RWPE2 (cell line): ENCODE data around the gene PCSK4.

ENCODE experiments used
- ATAC-seq: fragments of 200-7000 bp; cut with Tn5 transposase; 3 replicates; pipeline ENCODE4 v1.9.1; 2021; ENCODE audit warnings: low read depth
- DNase-seq: peaks from one replicate; pipeline ENCODE4 v3.0.0-alpha.2; 2020; ENCODE audit warnings: low spot score
- H3K27ac ChIP-seq: fragments of 450-650 bp; 2 replicates; pipeline ENCODE4 v1.5.1; 2017; ENCODE audit warnings: mild to moderate bottlenecking; ENCODE audit not compliant: poor library complexity, severe bottlenecking
- H3K27me3 ChIP-seq: fragments of 250-450 bp; sonication (Bioruptor Pico); 2 replicates; pipeline ENCODE4 v1.5.1; 2021; ENCODE audit warnings: mild to moderate bottlenecking, moderate library complexity; ENCODE audit not compliant: insufficient read depth, poor library complexity, severe bottlenecking
- H3K36me3 ChIP-seq: fragments of 250-450 bp; sonication (Bioruptor Pico); 2 replicates; pipeline ENCODE4 v1.5.1; 2020; ENCODE audit warnings: low read depth, mild to moderate bottlenecking, moderate library complexity
- H3K4me1 ChIP-seq: fragments of 250-450 bp; sonication (Bioruptor Pico); 2 replicates; pipeline ENCODE4 v1.5.1; 2021; ENCODE audit warnings: mild to moderate bottlenecking, moderate library complexity; ENCODE audit not compliant: insufficient read depth, poor library complexity, severe bottlenecking
- H3K4me3 ChIP-seq: fragments of 250-450 bp; sonication (Bioruptor Pico); 2 replicates; pipeline ENCODE4 v1.5.1; 2021; ENCODE audit warnings: mild to moderate bottlenecking, moderate library complexity; ENCODE audit not compliant: severe bottlenecking
- H3K9me3 ChIP-seq: fragments of 250-450 bp; sonication (Bioruptor Pico); 2 replicates; pipeline ENCODE4 v1.5.1; 2021; ENCODE audit warnings: mild to moderate bottlenecking, moderate library complexity; ENCODE audit not compliant: severe bottlenecking
- TF ChIP-seq, protein P1 (sequence below): fragments of 450-650 bp; IDR thresholded peaks from one replicate; pipeline ENCODE4 v1.5.1; 2017; ENCODE audit warnings: mild to moderate bottlenecking, moderate library complexity; ENCODE audit not compliant: poor library complexity, severe bottlenecking

Gene PCSK4

DNA sequence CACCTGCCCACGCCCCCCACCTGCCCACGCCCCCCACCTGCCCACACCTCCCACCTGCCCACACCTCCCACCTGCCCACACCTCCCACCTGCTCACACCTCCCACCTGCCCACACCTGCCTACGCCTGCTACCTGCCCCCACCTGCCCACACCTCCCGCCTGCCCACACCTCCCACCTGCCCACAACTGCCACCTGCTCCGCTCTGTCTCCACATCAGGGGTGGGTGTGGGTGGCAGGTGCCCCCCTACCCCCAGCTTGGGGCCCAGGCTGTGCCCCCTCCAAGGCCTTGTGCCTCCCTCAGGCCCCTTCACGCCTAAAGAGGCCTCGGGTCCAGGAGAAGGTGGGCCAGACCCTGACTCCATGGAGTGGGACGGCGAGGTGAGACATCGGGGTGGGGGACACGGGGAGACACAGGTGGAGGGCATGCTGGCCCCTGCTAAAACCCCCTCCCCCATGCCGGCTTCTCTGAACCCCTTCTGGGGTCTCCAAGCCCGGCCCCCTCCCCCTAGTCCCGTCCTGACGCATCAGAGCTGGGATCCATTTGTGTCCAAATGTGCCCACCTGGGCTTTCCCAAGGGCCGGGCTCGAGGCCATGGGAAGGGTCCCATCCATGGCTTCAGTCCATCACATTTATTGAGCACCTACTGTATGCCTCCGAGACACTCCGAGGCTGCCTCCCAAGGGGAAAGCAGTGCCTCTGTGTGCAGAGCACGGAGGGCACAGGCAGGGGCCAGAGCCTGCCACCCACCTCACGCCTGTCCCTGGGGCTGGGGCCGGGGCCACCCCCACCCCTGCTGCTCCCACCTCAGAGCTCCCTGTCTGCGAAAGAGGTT, 38.7 kb upstream of the PCSK4 start:
- ATAC-seq = no peak
- Histone ChIP-seq H3K27ac (no peak overlapping the region), H3K4me3 (no peak overlapping the region), H3K36me3 (no peaks in the 10 kb centered on the region), H3K27me3 (peaks cover 19% of the 10 kb centered on the region), H3K4me1 (no peaks in the 10 kb centered on the region), H3K9me3 (no peaks in the 10 kb centered on the region)
- DNase-seq = no peak
- TF ChIP-seq, protein P1, sequence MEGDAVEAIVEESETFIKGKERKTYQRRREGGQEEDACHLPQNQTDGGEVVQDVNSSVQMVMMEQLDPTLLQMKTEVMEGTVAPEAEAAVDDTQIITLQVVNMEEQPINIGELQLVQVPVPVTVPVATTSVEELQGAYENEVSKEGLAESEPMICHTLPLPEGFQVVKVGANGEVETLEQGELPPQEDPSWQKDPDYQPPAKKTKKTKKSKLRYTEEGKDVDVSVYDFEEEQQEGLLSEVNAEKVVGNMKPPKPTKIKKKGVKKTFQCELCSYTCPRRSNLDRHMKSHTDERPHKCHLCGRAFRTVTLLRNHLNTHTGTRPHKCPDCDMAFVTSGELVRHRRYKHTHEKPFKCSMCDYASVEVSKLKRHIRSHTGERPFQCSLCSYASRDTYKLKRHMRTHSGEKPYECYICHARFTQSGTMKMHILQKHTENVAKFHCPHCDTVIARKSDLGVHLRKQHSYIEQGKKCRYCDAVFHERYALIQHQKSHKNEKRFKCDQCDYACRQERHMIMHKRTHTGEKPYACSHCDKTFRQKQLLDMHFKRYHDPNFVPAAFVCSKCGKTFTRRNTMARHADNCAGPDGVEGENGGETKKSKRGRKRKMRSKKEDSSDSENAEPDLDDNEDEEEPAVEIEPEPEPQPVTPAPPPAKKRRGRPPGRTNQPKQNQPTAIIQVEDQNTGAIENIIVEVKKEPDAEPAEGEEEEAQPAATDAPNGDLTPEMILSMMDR = no peak

DNA sequence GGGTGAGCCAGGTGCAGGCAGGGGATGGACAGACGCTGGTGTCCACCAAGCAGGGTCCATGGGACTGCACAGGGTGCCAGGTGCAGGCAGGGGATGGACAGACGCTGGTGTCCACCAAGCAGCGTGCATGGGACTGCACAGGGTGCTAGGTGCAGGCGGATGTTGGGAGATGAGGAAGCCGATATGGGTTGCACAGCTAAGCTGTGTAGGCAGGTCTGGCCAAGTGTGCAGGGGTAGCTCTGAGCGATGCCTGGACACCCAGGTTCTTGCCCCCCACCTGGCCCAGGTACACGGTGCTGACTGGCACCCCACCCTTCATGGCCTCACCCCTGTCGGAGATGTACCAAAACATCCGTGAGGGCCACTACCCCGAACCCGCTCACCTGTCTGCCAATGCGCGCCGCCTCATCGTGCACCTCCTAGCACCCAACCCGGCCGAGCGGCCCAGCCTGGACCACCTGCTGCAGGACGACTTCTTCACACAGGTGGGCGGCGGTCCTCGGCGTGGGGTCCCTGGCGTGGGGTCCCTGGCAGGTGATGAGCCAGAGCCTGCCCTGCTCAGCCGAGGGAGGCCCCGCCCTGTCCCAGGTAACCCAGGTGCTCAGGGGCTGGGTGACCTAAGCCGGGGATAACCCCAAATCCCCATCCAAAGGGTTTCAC, 37.6 kb upstream of the PCSK4 start:
- DNase-seq (no peak), ATAC-seq (no peak)
- H3K27ac ChIP-seq = no peak overlapping the region
- H3K36me3 ChIP-seq = no peaks in the 10 kb centered on the region
- TF ChIP-seq, protein P1 = no peak
- H3K4me1 ChIP-seq = no peaks in the 10 kb centered on the region
- H3K27me3 ChIP-seq = peaks cover 28% of the 10 kb centered on the region
- no peak overlapping the region for H3K4me3 ChIP-seq
- H3K9me3 ChIP-seq = no peaks in the 10 kb centered on the region

DNA sequence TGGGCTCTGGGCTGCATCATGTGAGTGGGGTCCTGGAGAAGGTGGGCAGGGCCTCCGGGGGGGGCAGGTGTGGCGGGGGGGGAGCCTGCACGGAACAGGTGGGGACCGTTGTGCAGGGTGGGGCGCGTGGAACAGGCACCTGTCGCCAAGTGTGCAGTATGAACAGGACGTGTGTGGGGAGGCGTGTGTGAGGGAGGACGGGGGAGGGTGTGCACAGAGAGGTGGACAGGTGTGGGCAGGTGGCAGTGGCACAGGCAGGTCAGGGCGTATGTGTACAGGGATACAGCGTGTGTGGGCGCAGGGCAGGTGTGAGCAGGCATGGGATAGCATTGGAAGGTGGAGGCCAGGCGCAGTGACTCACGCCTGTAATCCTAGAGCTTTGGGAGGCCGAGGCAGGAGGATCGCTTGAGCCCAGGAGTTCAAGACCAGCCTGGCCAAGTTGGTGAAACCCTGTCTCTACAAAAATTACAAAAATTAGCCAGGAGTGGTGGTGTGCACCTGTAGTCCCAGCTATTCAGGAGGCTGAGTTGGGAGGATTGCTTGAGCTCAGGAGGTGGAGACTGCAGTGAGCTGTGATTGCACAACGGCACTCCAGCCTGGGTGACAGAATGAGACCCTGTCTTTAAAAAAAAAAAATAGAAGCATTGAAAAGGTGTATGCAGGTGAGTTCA, 37.0 kb upstream of the PCSK4 start:
- Histone ChIP-seq H3K4me1 (no peaks in the 10 kb centered on the region), H3K4me3 (no peak overlapping the region), H3K9me3 (no peaks in the 10 kb centered on the region), H3K36me3 (no peaks in the 10 kb centered on the region), H3K27ac (no peak overlapping the region), H3K27me3 (peaks cover 31% of the 10 kb centered on the region)
- ATAC-seq (peak; percentile 62; the same call in 2 of the 3 replicates), DNase-seq (no peak)
- TF ChIP-seq, protein P1 = no peak

DNA sequence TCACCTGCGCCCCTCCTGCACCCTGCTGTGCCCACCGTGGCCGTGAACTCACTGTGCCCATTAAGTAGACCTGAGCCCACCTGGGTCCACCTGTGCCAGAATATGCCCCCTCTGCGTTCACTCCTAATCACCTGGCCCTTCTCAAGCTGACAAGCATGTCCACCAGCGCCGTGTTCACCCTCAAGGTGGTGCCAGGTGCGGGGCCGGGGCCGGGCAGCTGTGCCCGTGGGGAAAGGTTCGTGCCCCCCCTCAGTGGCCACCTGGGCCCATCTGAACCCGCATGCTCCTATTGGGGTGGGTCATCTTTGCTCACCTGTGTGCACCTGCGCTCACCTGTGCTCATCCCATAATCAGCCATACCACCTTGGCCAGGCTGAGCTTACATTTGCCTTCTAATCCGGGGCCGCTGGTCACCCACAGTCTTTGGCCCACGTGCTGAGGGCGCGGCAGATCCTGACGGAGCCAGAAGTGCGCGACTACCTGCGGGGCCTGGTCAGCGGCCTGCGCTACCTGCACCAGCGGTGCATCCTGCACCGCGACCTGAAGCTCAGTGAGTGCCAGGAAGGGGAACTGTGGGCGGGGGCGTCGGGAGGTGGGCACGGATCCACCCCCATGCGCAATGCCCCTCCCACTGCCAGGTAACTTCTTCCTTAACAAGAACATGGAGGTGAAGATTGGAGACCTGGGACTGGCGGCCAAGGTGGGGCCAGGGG, 36.1 kb upstream of the PCSK4 start:
- TF ChIP-seq, protein P1 = no peak
- DNase-seq = no peak

More for the DNA sequence above, 36.1 kb upstream of the PCSK4 start:
- no peak overlapping the region for H3K27ac ChIP-seq
- H3K4me1 ChIP-seq = no peaks in the 10 kb centered on the region
- ATAC-seq = no peak
- H3K9me3 ChIP-seq = no peaks in the 10 kb centered on the region
- no peaks in the 10 kb centered on the region for H3K36me3 ChIP-seq
- peaks cover 31% of the 10 kb centered on the region for H3K27me3 ChIP-seq
- H3K4me3 ChIP-seq = no peak overlapping the region
